OCI-LY1 (cell line): Measurements from ENCODE around the gene SPACA4.

ENCODE experiments used
- EZH2 ChIP-seq: fragments of 200-600 bp; sonication (generic), shearing (Covaris generic); IDR thresholded peaks from 2 replicates; pipeline ENCODE4 v1.8.0; 2017; ENCODE audit warnings: borderline replicate concordance, mixed run types, mild to moderate bottlenecking, antibody characterized with exemption, low read length, moderate library complexity, mixed read lengths
- TF ChIP-seq, protein P1 (sequence below): fragments of 200-600 bp; sonication (generic), shearing (Covaris generic); IDR thresholded peaks from 2 replicates; pipeline ENCODE4 v1.5.1; 2017; ENCODE audit warnings: mild to moderate bottlenecking, antibody characterized with exemption, low read length, moderate library complexity, mixed read lengths

DNA sequence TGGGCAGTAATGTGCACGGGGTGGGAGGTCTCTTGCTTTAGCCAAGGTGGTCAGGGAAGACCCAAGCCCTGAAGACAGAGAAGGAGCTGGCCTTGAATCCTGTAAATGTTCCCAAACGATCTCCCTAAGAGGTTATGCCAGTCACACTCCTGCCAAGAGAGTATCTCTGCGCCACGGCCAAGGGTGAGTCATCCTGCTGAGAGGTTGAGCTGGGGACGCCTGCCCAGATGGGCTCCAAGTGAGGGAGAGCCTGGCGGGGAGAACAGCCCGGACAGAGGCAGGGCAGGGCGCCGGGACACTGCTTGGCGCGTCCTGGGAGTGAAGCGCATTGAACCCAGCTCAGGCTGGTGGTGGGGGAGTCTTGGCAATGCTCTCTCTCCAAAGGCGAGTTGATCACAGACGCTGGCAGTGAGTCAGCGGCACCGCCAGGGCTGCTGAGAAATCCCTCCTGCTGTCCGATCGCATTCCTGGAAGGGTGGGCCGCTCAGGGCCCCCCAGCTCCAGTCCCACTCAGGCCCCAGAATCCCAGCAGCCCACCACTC, 38.1 kb upstream of the SPACA4 start:
- TF ChIP-seq, protein P1, sequence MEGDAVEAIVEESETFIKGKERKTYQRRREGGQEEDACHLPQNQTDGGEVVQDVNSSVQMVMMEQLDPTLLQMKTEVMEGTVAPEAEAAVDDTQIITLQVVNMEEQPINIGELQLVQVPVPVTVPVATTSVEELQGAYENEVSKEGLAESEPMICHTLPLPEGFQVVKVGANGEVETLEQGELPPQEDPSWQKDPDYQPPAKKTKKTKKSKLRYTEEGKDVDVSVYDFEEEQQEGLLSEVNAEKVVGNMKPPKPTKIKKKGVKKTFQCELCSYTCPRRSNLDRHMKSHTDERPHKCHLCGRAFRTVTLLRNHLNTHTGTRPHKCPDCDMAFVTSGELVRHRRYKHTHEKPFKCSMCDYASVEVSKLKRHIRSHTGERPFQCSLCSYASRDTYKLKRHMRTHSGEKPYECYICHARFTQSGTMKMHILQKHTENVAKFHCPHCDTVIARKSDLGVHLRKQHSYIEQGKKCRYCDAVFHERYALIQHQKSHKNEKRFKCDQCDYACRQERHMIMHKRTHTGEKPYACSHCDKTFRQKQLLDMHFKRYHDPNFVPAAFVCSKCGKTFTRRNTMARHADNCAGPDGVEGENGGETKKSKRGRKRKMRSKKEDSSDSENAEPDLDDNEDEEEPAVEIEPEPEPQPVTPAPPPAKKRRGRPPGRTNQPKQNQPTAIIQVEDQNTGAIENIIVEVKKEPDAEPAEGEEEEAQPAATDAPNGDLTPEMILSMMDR, result no peak
- TF ChIP-seq EZH2, result no peak
